AG04450 (cell line): ENCODE results near the gene RANBP3. TPM values are rescaled to one million over a fixed set of nuclear protein-coding genes. Genes with fewer than 3 reads are reported as not detected.
A peak's percentile ranks its signal among the peaks of the same experiment; 100 is the strongest.
"Not testable (repeated sequence)": the region's sequence is repeated elsewhere in the genome, so short reads cannot be mapped to it uniquely, and the experiment has no call there.

Source experiments
- CTCF ChIA-PET: fragments of 300-600, 350-600 bp; formaldehyde crosslinking; extraction: SDS; loops from one replicate; lab custom pipeline; 2022; ENCODE audit warnings: antibody characterized with exemption, inconsistent platforms; lab: Charles Lee
- POLR2A ChIA-PET: fragments of 350-600 bp; formaldehyde crosslinking; extraction: SDS; loops from one replicate; lab custom pipeline; 2021; ENCODE audit warnings: antibody characterized with exemption, inconsistent platforms; lab: Yijun Ruan, JAX
- DNase-seq: peaks from one replicate; pipeline ENCODE4 v3.0.0-alpha.2; 2011; ENCODE audit warnings: low read depth, low spot score
- H3K27ac ChIP-seq: one replicate; pipeline ENCODE4 v1.5.1; 2012; ENCODE audit warnings: low read depth, low read length, control low read depth
- H3K27me3 ChIP-seq: one replicate; pipeline ENCODE4 v1.6.0; 2012; ENCODE audit warnings: low read length; ENCODE audit not compliant: control insufficient read depth, insufficient read depth
- H3K4me3 ChIP-seq: 2 replicates; pipeline ENCODE4 v1.5.1; 2011; ENCODE audit warnings: mild to moderate bottlenecking, low read depth, low read length, control low read depth
- H3K9me3 ChIP-seq: 2 replicates; pipeline ENCODE4 v1.5.1; 2012; ENCODE audit warnings: low read length; ENCODE audit not compliant: control insufficient read depth, insufficient read depth
- polyA minus RNA-seq: library from RNA; depleted of rRNA, polyadenylated mRNA; stranded (reverse); fragments of >200 nt; gene quantifications from 2 replicates; pipeline ENCODE4 v1.2.3, GENCODE V29; 2011; rRNA and poly(A)+ RNA removed
- polyA plus RNA-seq: library from polyadenylated mRNA; depleted of rRNA; stranded (reverse); fragments of >200 nt; gene quantifications from 2 replicates; pipeline ENCODE4 v1.2.3, GENCODE V29; 2011; rRNA removed
- TF ChIP-seq, protein P1 (sequence below): IDR thresholded peaks from 2 replicates; pipeline ENCODE4 v1.5.1; 2011; ENCODE audit warnings: low read depth, low read length, control low read depth, inconsistent platforms

Gene RANBP3, protein sequence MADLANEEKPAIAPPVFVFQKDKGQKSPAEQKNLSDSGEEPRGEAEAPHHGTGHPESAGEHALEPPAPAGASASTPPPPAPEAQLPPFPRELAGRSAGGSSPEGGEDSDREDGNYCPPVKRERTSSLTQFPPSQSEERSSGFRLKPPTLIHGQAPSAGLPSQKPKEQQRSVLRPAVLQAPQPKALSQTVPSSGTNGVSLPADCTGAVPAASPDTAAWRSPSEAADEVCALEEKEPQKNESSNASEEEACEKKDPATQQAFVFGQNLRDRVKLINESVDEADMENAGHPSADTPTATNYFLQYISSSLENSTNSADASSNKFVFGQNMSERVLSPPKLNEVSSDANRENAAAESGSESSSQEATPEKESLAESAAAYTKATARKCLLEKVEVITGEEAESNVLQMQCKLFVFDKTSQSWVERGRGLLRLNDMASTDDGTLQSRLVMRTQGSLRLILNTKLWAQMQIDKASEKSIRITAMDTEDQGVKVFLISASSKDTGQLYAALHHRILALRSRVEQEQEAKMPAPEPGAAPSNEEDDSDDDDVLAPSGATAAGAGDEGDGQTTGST
- polyA plus RNA-seq (62.6 and 81.9 TPM in 2 replicates), polyA minus RNA-seq (45.8 and 76.4 TPM in 2 replicates)

DNA sequence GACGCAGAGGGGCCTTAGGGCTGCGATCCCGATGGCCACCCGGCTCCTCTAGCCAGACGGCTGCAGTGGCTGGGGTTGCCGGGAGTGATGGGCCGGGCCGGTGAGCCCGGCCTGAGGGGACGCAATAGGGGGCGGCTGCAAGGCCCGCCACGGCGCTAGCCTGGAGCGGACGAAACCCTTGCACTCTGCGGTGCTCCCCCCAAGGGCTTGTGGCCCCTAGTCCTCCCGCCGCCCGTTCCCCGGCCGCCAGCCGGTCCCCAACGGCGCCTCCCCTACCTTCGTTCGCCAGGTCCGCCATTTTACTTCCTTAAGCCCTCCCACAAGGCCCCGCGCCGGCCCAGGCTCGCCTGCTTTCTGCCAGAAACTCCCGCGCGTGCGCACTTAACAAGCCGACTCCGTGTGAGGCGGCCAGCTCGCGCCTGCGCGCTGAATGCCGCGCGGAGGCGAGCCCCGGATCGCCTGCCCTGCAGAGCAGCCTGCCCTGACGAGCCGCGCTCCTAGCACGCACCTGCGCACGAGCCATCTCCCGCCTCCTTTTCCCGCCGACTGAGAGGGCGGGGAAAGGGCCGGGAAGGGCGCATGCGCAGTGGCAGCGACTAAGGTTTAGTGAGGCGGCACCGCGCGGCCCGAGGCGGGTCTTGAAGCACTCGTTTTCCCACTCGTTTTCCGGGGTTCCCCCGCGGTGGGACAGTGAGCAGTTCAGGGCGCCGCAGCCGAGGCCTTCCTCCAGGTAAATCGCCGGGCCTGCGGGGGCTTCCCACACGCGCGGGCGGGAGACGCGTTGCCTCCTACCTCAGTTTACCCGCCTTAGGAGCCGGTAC, at the start of gene RANBP3:
Gene RANBP3 (minus strand): TSS at position 356 of the 821 bp plus-strand sequence. CDS start 58 bp downstream, at position 298.
- Histone ChIP-seq H3K27me3 (no peaks in the 10 kb centered on the region), H3K4me3 (peak within 1 kb of the TSS; percentile 91), H3K9me3 (no peaks in the 10 kb centered on the region; the same call in 1 of the 2 replicates), H3K27ac (peak within 1 kb of the TSS; percentile 80)
- ChIA-PET CTCF (interaction anchor here (0.6 to 3.2 kb wide), 6 partner anchors 10 to 264 kb away, joined by 4 to 31 read pairs (median 12); no protein-coding TSS in a partner anchor), POLR2A (interaction anchor here (0.6 to 1.5 kb wide), 7 partner anchors 10 to 745 kb away, joined by 3 to 9 read pairs (median 4); partner anchors contain the start of gene VMAC)
- TF ChIP-seq, protein P1, sequence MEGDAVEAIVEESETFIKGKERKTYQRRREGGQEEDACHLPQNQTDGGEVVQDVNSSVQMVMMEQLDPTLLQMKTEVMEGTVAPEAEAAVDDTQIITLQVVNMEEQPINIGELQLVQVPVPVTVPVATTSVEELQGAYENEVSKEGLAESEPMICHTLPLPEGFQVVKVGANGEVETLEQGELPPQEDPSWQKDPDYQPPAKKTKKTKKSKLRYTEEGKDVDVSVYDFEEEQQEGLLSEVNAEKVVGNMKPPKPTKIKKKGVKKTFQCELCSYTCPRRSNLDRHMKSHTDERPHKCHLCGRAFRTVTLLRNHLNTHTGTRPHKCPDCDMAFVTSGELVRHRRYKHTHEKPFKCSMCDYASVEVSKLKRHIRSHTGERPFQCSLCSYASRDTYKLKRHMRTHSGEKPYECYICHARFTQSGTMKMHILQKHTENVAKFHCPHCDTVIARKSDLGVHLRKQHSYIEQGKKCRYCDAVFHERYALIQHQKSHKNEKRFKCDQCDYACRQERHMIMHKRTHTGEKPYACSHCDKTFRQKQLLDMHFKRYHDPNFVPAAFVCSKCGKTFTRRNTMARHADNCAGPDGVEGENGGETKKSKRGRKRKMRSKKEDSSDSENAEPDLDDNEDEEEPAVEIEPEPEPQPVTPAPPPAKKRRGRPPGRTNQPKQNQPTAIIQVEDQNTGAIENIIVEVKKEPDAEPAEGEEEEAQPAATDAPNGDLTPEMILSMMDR = no peak
- peak; percentile 98 for DNase-seq

DNA sequence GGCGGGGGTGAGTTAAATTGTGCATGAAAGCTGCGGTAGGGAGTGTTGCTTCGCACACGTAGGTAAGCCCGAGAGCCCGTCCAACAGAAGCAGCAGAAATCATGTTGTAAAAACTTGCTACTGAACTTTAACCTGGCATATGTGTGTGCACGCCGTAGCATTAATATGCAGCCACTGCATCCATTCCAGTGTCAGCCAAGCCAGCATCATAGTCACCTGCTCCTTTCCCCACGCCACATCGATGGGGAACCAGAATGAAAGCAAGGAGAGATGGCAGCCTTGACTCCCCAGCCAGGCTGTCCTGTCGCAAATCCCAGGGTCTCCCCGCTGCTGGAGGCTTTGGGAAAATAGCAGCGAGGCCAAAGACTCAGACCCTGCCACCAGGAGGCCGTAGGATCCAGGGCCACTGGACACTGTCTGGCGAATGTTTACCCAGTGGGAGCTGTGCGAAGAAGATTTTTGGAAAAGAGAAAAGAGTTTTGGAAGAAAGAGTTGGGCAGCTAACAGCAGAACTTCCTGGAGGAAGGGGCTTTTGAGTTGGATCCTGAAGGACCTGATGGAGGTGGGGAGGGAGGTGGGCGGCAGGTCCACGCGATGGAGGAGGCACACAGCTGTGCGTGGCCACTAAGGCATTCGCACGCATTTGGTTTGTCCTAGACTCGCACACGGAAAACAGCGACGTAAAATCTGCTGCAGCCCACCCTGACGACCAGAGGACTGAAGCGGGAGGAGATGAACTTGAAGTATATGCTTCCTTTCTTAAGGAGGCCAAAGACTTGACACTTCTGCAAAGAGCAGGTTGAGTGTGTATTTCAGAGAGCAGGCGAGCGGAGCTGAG, 48.7 kb upstream of the RANBP3 start:
- no peak overlapping the region for H3K27ac ChIP-seq
- no peak overlapping the region for H3K4me3 ChIP-seq
- POLR2A ChIA-PET = no interaction called here
- TF ChIP-seq, protein P1 = no peak
- H3K9me3 ChIP-seq = no peaks in the 10 kb centered on the region; the same call in 1 of the 2 replicates
- DNase-seq = no peak
- H3K27me3 ChIP-seq = peaks cover 4% of the 10 kb centered on the region
- CTCF ChIA-PET = interaction anchor here (1.5 to 3.3 kb wide), 2 partner anchors 39 to 222 kb away, joined by 4 to 12 read pairs; no protein-coding TSS in a partner anchor

DNA sequence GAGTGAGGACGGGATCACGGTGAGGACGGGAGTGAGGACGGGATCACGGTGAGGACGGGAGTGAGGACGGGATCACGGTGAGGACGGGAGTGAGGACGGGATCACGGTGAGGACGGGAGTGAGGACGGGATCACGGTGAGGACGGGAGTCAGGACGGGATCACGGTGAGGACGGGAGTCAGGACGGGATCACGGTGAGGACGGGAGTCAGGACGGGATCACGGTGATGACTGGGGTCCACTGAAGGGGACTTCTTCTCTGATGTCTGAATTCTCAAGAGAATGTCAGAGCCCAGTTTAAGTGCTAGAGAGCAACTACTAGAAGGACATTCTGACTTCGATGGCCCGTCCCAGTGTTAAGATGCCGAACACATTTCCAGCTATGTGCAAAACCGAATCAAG, 46.8 kb upstream of the RANBP3 start:
- H3K4me3 ChIP-seq, POLR2A ChIA-PET, H3K27ac ChIP-seq, DNase-seq, H3K27me3 ChIP-seq, H3K9me3 ChIP-seq: not testable (repeated sequence)
- CTCF ChIA-PET = interaction anchor here (1.5 kb wide), 1 partner anchor 221 kb away, joined by 4 read pairs; no protein-coding TSS in a partner anchor

DNA sequence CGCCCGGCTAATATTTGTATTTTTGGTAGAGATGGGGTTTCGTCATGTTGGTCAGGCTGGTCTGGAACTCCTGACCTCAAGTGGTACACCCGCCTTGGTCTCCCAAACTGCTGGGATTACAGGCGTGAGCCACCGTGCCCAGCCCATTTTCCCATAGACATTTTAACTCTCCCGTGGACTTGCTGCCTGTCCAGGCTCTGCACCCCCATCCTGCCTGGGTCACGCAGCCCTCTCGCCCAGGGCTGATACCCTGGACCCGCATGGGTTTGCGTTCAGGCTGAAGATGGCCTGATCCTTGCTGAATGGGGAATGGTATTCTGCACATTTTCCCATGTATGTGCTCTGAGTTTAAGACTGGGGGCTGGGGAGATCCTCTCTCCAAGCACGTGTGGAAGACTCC, 46.0 kb upstream of the RANBP3 start:
- peaks cover 4% of the 10 kb centered on the region for H3K27me3 ChIP-seq
- H3K27ac ChIP-seq = no peak overlapping the region
- CTCF ChIA-PET = interaction anchor here (0.7 to 3.1 kb wide), 5 partner anchors 10 to 220 kb away, joined by 3 to 38 read pairs (median 10); partner anchors contain the start of gene NRTN
- no peak for DNase-seq
- POLR2A ChIA-PET = no interaction called here
- TF ChIP-seq, protein P1 = no peak
- H3K9me3 ChIP-seq = no peaks in the 10 kb centered on the region; the same call in 1 of the 2 replicates
- no peak overlapping the region for H3K4me3 ChIP-seq
